Testis (tissue), 5 donors: ENCODE results near the gene SLC9A9. TPM values are rescaled to one million over a fixed set of nuclear protein-coding genes. Genes with fewer than 3 reads are reported as not detected.

Experiments
- DNase-seq: peaks from one replicate; pipeline ENCODE4 v3.0.0-alpha.2; 2019
- H3K27ac ChIP-seq, 2 donors: fragments of 200-600 bp; sonication (generic); one replicate each; pipeline ENCODE4 v1.5.1; 2019
- H3K27me3 ChIP-seq: fragments of 200-600 bp; sonication (generic); one replicate; pipeline ENCODE4 v1.5.1; 2019
- H3K36me3 ChIP-seq: fragments of 200-600 bp; sonication (generic); one replicate; pipeline ENCODE4 v1.5.1; 2017; ENCODE audit warnings: low read depth; ENCODE audit errors: missing control alignments
- H3K4me1 ChIP-seq: fragments of 200-600 bp; sonication (generic); one replicate; pipeline ENCODE4 v1.5.1; 2019
- H3K4me3 ChIP-seq, 2 donors: fragments of 200-600 bp; sonication (generic); one replicate each; pipeline ENCODE4 v1.5.1; 2017 to 2019
- H3K9me3 ChIP-seq: fragments of 200-600 bp; sonication (generic); one replicate; pipeline ENCODE4 v1.5.1; 2017
- POLR2A ChIP-seq: fragments of 450-650 bp; IDR thresholded peaks from one replicate; pipeline ENCODE4 v1.6.1; 2017; ENCODE audit warnings: antibody characterized with exemption, mild to moderate bottlenecking, moderate library complexity
- WGBS, 2 donors: methylation state at CpG; one replicate each; pipeline ENCODE4 v1.1.5; 2018; 5-methylcytosine and 5-hydroxymethylcytosine counted together
- intact Hi-C: fragments of 100-400 bp; cut with DNase I; formaldehyde crosslinking; loops from one replicate; pipeline ENCODE4 v1.15.1; 2023; ENCODE audit warnings: low total_unique reads
- long read RNA-seq, 2 donors: transcript quantifications; one replicate each; lab custom pipeline, GENCODE V29; 2026
- polyA plus RNA-seq: library from polyadenylated mRNA; stranded (reverse); fragments of 350-450 nt; fragmentation: Illumina TruSeq; extraction: RNeasy Lipid Tissue Mini Kit (QIAGEN cat#74804); gene quantifications from one replicate; pipeline ENCODE4 v1.2.3, GENCODE V29; 2014; ENCODE audit warnings: low read depth, low replicate concordance; ENCODE audit not compliant: insufficient read depth
- total RNA-seq, 2 donors: library from RNA; depleted of rRNA; stranded (reverse); fragments of >200 nt; gene quantifications; one replicate each; pipeline ENCODE4 v1.2.3, GENCODE V29; 2016
- TF ChIP-seq, protein P1 (sequence below), 3 experiments: fragments of 450-650 bp in 2 of 3; fragments of 200-600 bp in 1 of 3; sonication (generic) in 1 of 3; IDR thresholded peaks; one replicate each; pipeline ENCODE4 v1.5.1; 2016 to 2019; ENCODE audit warnings: antibody characterized with exemption in 3 of 3, mild to moderate bottlenecking in 2 of 3, moderate library complexity in 1 of 3

The SLC9A9 gene
- 1 to 10 TPM; 2.7 to 6.6 TPM for total RNA-seq
- 4.3 TPM for polyA plus RNA-seq
- long read RNA-seq, donor 1, partial matches to known transcripts: 0 of 1 reads
- long read RNA-seq, donor 1, other reads (novel, unspliced or antisense): 0 of 1 reads
- long read RNA-seq, donor 2, partial matches to known transcripts: 0 of 3 reads
- long read RNA-seq, donor 2, other reads (novel, unspliced or antisense): 0 of 3 reads

DNA sequence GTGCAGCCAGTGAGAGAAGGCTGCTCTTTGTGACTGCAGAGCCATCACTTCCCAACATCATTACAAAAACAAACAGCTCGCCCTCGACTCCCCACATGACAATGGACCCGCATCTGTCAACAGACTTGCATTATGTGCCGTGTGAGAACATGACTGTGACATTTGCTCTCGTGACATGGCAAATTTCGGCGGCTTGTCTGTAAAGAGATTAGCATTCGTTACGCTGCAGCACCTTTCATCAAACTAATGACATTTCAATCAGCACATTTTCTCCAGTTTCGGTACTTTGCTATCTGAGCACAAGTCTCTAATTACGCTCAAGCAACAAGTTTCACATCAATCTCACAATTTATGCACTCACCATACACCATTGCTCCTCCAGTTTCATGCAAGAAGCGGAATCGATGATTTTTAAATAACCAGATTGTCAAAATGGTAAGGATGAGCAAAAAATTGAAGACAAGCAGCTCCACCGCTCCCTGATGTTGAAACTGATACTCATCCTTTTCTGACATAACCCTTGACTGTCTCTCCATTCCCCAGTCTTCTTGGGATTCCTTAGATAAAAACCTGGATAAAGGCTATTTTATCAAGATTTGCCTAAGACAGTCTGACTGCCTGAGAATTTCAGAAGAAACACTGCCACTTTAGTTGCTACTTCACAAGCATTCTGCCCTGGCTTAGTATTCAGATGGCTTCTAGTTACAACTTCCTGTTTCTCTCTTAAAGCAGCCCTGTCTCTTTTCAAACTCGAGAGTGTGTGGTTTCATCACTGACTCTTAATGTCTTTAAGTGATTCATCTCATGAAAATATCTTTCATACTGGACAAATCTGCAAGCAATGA is at the start of gene SLC9A9:
Gene SLC9A9, minus strand, starts transcription at position 682 of the 845 bp plus-strand sequence. Its CDS starts 146 bp downstream, at position 536.
- intact Hi-C loops: no loop called here

DNA sequence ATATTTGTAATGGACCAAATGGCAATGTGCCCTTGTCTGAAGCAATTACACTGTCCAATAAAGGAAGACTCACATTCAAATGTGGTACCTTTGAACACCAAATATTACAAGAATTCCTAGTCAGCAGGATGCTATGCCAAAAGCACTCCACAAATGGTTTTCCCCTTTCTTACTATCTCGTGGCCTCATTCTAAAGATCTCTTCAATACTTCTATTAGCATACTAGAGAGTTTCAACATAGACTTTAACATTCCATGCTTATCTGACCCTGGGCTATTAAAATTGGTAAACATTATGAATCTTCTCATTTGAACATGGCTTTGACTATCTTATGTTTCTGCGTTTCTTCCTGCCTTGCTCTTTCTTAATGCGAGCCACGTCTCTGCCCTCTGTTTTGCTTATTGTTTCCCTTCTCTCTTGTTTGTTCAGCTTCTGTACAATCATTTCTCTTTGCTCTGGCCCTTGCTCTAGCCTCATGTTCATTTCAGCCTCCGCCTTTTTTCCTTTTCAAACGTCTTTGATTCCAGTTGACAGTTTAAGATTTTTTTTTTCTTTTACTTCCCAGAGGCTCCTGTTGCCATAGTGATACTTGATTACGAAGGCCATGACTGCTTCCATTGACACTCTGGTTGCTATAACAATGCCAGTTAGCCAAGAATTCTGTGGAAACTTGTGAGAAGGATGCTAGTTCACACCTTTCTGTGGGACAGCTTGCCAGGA is 49.5 kb upstream of the SLC9A9 start:
- H3K27me3 ChIP-seq: no peaks in the 10 kb centered on the region
- no peaks in the 10 kb centered on the region for H3K9me3 ChIP-seq
- TF ChIP-seq, protein P1, sequence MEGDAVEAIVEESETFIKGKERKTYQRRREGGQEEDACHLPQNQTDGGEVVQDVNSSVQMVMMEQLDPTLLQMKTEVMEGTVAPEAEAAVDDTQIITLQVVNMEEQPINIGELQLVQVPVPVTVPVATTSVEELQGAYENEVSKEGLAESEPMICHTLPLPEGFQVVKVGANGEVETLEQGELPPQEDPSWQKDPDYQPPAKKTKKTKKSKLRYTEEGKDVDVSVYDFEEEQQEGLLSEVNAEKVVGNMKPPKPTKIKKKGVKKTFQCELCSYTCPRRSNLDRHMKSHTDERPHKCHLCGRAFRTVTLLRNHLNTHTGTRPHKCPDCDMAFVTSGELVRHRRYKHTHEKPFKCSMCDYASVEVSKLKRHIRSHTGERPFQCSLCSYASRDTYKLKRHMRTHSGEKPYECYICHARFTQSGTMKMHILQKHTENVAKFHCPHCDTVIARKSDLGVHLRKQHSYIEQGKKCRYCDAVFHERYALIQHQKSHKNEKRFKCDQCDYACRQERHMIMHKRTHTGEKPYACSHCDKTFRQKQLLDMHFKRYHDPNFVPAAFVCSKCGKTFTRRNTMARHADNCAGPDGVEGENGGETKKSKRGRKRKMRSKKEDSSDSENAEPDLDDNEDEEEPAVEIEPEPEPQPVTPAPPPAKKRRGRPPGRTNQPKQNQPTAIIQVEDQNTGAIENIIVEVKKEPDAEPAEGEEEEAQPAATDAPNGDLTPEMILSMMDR (IDR thresholded peaks at IDR 0.05): no peak
- no peak for TF ChIP-seq POLR2A
- intact Hi-C loops: no loop called here
- DNase-seq: no peak
- no peaks in the 10 kb centered on the region for H3K4me1 ChIP-seq
- H3K4me3 ChIP-seq: no peak overlapping the region
- no peaks in the 10 kb centered on the region for H3K36me3 ChIP-seq
- WGBS, 2 donors: 35 to 39% methylated on average over 7 of the region's 7 CpGs
- no peak overlapping the region for H3K27ac ChIP-seq

More for the DNA sequence above, at the start of gene SLC9A9:
- Histone ChIP-seq H3K4me1 (peaks cover 10% of the 10 kb centered on the region), H3K36me3 (no peaks in the 10 kb centered on the region), H3K27ac (no peak within 1 kb of the TSS), H3K27me3 (no peaks in the 10 kb centered on the region), H3K4me3 (peak within 1 kb of the TSS; percentile 45 to 67), H3K9me3 (no peaks in the 10 kb centered on the region)
- peak; percentile 62 for DNase-seq
- TF ChIP-seq POLR2A: no peak
- TF ChIP-seq, protein P1 (IDR thresholded peaks at IDR 0.05): no peak
- 0 to 1% methylated on average over 15 of the region's 15 CpGs for WGBS, 2 donors

DNA sequence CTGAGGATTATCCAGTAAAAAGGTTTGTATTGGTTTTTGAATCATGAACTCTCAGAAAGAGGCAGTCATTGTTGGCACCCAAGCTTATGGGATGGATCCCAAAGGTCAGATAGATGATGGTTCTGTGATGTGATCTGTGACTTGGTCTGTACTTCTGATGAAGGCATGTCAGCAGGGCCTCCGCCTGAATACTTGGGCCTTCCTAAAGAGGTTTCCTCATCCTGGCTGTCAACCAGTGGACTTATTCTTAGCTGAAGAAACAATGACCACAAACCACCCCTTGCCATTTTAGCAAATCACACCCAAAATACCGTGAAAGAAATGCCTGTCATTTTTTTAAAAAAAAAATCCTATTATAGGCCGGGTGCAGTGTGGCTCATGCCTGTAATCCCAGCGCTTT is 48.2 kb upstream of the SLC9A9 start:
- intact Hi-C loops: no loop called here
- DNase-seq: no peak
- Histone ChIP-seq H3K27ac (no peak overlapping the region), H3K4me1 (no peaks in the 10 kb centered on the region), H3K27me3 (no peaks in the 10 kb centered on the region), H3K9me3 (no peaks in the 10 kb centered on the region), H3K4me3 (no peak overlapping the region), H3K36me3 (no peaks in the 10 kb centered on the region)
- no peak for TF ChIP-seq POLR2A
- TF ChIP-seq, protein P1 (IDR thresholded peaks at IDR 0.05): no peak
- 69 to 78% methylated on average over 4 of the region's 4 CpGs for WGBS, 2 donors

DNA sequence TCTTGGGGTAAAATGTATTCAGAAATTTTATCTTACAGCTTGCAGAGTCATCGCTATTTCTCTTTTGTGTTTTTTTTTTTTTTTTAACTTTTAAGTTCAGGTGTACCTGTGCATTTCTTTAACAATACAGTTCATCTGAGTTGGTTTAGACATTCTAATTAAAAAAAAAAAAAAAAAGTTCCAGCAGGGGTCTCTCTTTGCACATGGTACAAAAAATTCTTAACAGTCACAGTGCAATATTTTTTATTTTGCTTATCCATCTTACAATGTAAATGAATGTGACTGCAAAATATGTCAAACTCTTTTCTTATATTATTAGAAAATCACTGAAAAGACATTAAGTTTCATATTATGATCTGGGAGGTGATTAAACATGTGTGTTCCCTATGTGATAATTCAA is 47.5 kb upstream of the SLC9A9 start:
- Histone ChIP-seq H3K4me3 (no peak overlapping the region), H3K9me3 (no peaks in the 10 kb centered on the region), H3K36me3 (no peaks in the 10 kb centered on the region), H3K4me1 (no peaks in the 10 kb centered on the region), H3K27ac (no peak overlapping the region), H3K27me3 (no peaks in the 10 kb centered on the region)
- intact Hi-C loops: no loop called here
- WGBS, 2 donors: 42 to 81% methylated on average over 1 of the region's 1 CpG
- no peak for DNase-seq
- no peak for TF ChIP-seq POLR2A
- TF ChIP-seq, protein P1 (IDR thresholded peaks at IDR 0.05): no peak
